A673 (cell line): ENCODE measurements around the gene GRIN2A. TPM values are rescaled to one million over a fixed set of nuclear protein-coding genes. Genes with fewer than 3 reads are reported as not detected.

Source experiments
- BruUV-seq: library from RNA; stranded (reverse); fragments of 400-500 nt; replicated peaks from 2 replicates; lab custom pipeline; 2021; lab: Mats Ljungman, UMichigan
- CTCF ChIA-PET: fragments of 300-600 bp; sonication (Branson Sonifier 250); formaldehyde crosslinking; loops from one replicate; lab custom pipeline; 2022; ENCODE audit warnings: antibody characterized with exemption; lab: Charles Lee
- POLR2A ChIA-PET: fragments of 300-600 bp; sonication (Branson Sonifier 250); formaldehyde crosslinking; loops from one replicate; lab custom pipeline; 2022; ENCODE audit warnings: antibody characterized with exemption; ENCODE audit not compliant: low non-redundant PET; lab: Charles Lee
- DNase-seq: peaks from one replicate; pipeline ENCODE4 v3.0.0-alpha.2; 2015; ENCODE audit warnings: low spot score
- H3K27ac ChIP-seq: fragments of 200-600 bp; sonication (generic); 2 replicates; pipeline ENCODE4 v1.5.1; 2016; ENCODE audit warnings: mixed run types, low read depth, mild to moderate bottlenecking, mixed read lengths, antibody characterized with exemption, low read length; ENCODE audit not compliant: poor library complexity, severe bottlenecking
- H3K27me3 ChIP-seq: fragments of 200-600 bp; sonication (generic); replicated peaks from 2 replicates; pipeline ENCODE4 v1.6.1; 2017; ENCODE audit warnings: mixed run types, low read depth, mild to moderate bottlenecking, mixed read lengths, antibody characterized with exemption, low read length; ENCODE audit not compliant: insufficient read depth, poor library complexity
- H3K36me3 ChIP-seq: fragments of 200-600 bp; sonication (generic); 2 replicates; pipeline ENCODE4 v1.6.1; 2016; ENCODE audit warnings: mixed run types, mild to moderate bottlenecking, mixed read lengths, antibody characterized with exemption, low read length; ENCODE audit not compliant: insufficient read depth, poor library complexity, severe bottlenecking
- H3K4me1 ChIP-seq: fragments of 200-600 bp; sonication (generic); 2 replicates; pipeline ENCODE4 v1.6.1; 2017; ENCODE audit warnings: mixed run types, mild to moderate bottlenecking, mixed read lengths, antibody characterized with exemption, low read length; ENCODE audit not compliant: insufficient read depth, poor library complexity, severe bottlenecking
- H3K4me3 ChIP-seq: fragments of 200-600 bp; sonication (generic); 2 replicates; pipeline ENCODE4 v1.5.1; 2016; ENCODE audit warnings: low read depth, mixed run types, mild to moderate bottlenecking, mixed read lengths, low read length; ENCODE audit not compliant: poor library complexity, severe bottlenecking
- H3K9me3 ChIP-seq: fragments of 200-600 bp; sonication (generic); 2 replicates; pipeline ENCODE4 v1.6.1; 2016; ENCODE audit warnings: mixed run types, low read depth, mild to moderate bottlenecking, mixed read lengths, antibody characterized with exemption, low read length; ENCODE audit not compliant: poor library complexity, severe bottlenecking
- CTCF ChIP-seq: fragments of 300-800, 200-600 bp; sonication (generic); conservative IDR thresholded peaks from 2 replicates; pipeline ENCODE4 v1.5.1; 2017; ENCODE audit warnings: low read depth, mild to moderate bottlenecking, antibody characterized with exemption, low read length, moderate library complexity, mixed read lengths
- EZH2 ChIP-seq: fragments of 200-600 bp; sonication (generic); IDR thresholded peaks from 2 replicates; pipeline ENCODE4 v1.6.1; 2017; ENCODE audit warnings: borderline replicate concordance, low read depth, mild to moderate bottlenecking, mixed read lengths, antibody characterized with exemption, low read length; ENCODE audit not compliant: poor library complexity, severe bottlenecking
- intact Hi-C: fragments of 100-400 bp; cut with micrococcal nuclease; formaldehyde crosslinking; loops from one replicate; pipeline ENCODE4 v1.10.0; 2022; ENCODE audit not compliant: unreplicated experiment
- total RNA-seq: library from RNA; stranded (reverse); gene quantifications from 2 replicates; pipeline ENCODE4 v1.2.3, GENCODE V29; 2021

The GRIN2A gene
- total RNA-seq, 1 experiment from 2014 or later: 1.2 TPM

DNA sequence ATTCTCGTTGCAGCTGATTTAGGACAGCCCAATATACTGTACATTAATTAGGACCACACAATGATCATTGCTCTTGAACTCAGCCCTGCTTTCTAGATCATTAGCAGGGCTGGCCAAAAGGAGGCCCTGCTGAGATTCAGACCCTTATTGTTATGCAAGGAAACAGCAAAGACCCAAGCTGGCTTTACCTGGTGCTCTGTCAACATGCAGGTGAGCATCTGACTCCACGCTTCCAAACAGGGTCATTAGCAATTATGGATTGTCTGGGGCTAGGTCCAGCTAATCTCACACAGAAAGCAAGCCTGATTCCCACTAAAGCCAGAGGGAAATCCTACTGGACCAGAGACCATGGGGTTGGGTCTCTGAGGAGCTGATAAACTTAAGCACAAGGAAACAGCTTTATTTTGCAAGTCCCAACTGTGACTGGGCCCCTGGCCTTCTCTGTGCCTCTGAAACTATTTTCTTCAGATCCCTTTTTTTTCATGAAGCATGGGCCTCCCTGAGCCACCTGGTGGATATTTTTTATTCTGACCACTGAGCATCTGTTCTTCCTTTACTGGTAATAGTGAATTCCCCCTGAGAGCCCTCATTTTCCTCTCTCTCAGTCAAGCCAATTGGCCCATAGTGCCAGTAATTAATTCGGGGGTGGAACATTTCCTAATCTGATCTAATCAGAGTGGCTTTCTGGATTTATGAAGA lies 236.1 kb downstream of the GRIN2A start:
- H3K4me1 ChIP-seq: no peaks in the 10 kb centered on the region
- no peak for TF ChIP-seq EZH2
- TF ChIP-seq CTCF: no peak
- no peaks in the 10 kb centered on the region for H3K27me3 ChIP-seq
- no peak overlapping the region for H3K4me3 ChIP-seq
- ChIA-PET POLR2A (no interaction called here), CTCF (no interaction called here)
- no peaks in the 10 kb centered on the region for H3K36me3 ChIP-seq
- no TSS peak for BruUV-seq
- no peaks in the 10 kb centered on the region for H3K9me3 ChIP-seq
- no peak for DNase-seq
- H3K27ac ChIP-seq: no peak overlapping the region
- intact Hi-C loops: no loop called here

DNA sequence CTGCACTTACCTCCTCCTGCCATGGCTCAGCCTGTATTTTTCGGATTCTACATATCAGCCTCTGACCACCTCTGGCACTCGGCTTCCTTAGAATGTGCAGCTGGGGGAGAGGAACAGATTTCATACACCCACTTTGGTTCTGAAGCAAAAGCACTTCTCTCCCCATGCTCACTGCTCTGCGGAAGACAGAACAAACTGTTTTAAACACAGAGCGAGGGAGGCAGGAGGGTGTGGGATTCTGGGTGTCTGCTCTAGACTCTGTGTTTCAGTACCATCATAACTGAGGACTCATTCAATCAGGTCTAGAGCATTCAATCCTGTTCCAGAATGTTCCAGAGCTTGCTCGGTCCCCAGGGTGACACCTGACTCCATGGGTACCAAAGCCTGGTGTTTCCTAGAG lies 239.1 kb downstream of the GRIN2A start:
- ChIA-PET POLR2A (no interaction called here), CTCF (no interaction called here)
- no peak overlapping the region for H3K27ac ChIP-seq
- no peaks in the 10 kb centered on the region for H3K4me1 ChIP-seq
- no peaks in the 10 kb centered on the region for H3K27me3 ChIP-seq
- H3K4me3 ChIP-seq: no peak overlapping the region
- H3K36me3 ChIP-seq: no peaks in the 10 kb centered on the region
- intact Hi-C loops: no loop called here
- BruUV-seq: no TSS peak
- no peak for TF ChIP-seq CTCF
- no peak for TF ChIP-seq EZH2
- no peak for DNase-seq
- no peaks in the 10 kb centered on the region for H3K9me3 ChIP-seq

DNA sequence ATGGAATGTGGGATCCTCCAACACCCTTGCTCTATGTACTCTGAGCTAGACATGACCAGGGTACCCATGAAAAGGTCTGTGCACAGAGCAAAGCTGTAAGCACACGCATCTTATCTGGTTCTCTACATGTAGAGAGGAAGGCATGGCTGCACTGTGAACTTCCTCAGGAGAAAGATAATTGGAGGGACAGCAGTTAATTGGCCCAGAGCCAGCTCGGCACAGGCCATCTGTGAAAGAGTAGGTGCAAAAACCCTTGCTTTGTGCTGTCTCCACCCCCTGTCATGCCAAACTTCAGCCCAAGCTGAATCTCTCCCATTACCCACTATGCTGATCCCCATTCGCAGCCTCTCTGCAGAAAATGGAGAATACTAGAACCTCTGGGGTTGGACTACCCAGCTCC lies 241.0 kb downstream of the GRIN2A start:
- Histone ChIP-seq H3K36me3 (no peaks in the 10 kb centered on the region), H3K9me3 (no peaks in the 10 kb centered on the region), H3K27ac (no peak overlapping the region), H3K4me3 (no peak overlapping the region), H3K27me3 (no peaks in the 10 kb centered on the region), H3K4me1 (no peaks in the 10 kb centered on the region)
- BruUV-seq: no TSS peak
- ChIA-PET CTCF (no interaction called here), POLR2A (no interaction called here)
- TF ChIP-seq CTCF (no peak), EZH2 (no peak)
- DNase-seq: no peak
- intact Hi-C loops: no loop called here
